Smooth muscle cell (in vitro differentiated cells): ENCODE results near the gene FOXK2. TPM values are rescaled to one million over a fixed set of nuclear protein-coding genes. Genes with fewer than 3 reads are reported as not detected.

Experiments used
- DNase-seq: peaks from one replicate; lab custom pipeline; 2025; ENCODE audit not compliant: unreplicated experiment; lab: John Stamatoyannopoulos, UW
- H2AFZ ChIP-seq: fragments of 200-600 bp; sonication (generic); 2 replicates; pipeline ENCODE4 v1.6.0; 2016; ENCODE audit warnings: antibody characterized with exemption, low read depth, mild to moderate bottlenecking
- H3F3A ChIP-seq: fragments of 200-600 bp; sonication (generic); 2 replicates; pipeline ENCODE4 v1.6.0; 2017; ENCODE audit warnings: antibody characterized with exemption, low read depth
- H3K27ac ChIP-seq: fragments of 200-600 bp; sonication (generic); 2 replicates; pipeline ENCODE4 v1.5.1; 2016; ENCODE audit warnings: low read depth, mild to moderate bottlenecking
- H3K27me3 ChIP-seq: fragments of 200-600 bp; sonication (generic); 2 replicates; pipeline ENCODE4 v1.6.1; 2016; ENCODE audit warnings: low read depth, mild to moderate bottlenecking
- H3K36me3 ChIP-seq: fragments of 200-600 bp; sonication (generic); 2 replicates; pipeline ENCODE4 v1.5.1; 2016; ENCODE audit warnings: low read depth
- H3K4me1 ChIP-seq: fragments of 200-600 bp; sonication (generic); 2 replicates; pipeline ENCODE4 v1.5.1; 2016; ENCODE audit warnings: low read depth
- H3K4me2 ChIP-seq: fragments of 200-600 bp; sonication (generic); 2 replicates; pipeline ENCODE4 v1.6.0; 2016; ENCODE audit warnings: mild to moderate bottlenecking
- H3K4me3 ChIP-seq: fragments of 200-600 bp; sonication (generic); 2 replicates; pipeline ENCODE4 v1.5.1; 2016; ENCODE audit warnings: mild to moderate bottlenecking
- H3K79me2 ChIP-seq: fragments of 200-600 bp; sonication (generic); 2 replicates; pipeline ENCODE4 v1.6.0; 2016; ENCODE audit warnings: low read depth, mild to moderate bottlenecking
- H3K9ac ChIP-seq: fragments of 200-600 bp; sonication (generic); 2 replicates; pipeline ENCODE4 v1.6.0; 2016; ENCODE audit warnings: low read depth
- H3K9me3 ChIP-seq: fragments of 200-600 bp; sonication (generic); replicated peaks from 2 replicates; pipeline ENCODE4 v1.5.1; 2016; ENCODE audit warnings: low read depth
- H4K20me1 ChIP-seq: fragments of 200-600 bp; sonication (generic); 2 replicates; pipeline ENCODE4 v1.6.0; 2016; ENCODE audit warnings: low read depth
- CTCF ChIP-seq: fragments of 200-600 bp; sonication (generic); IDR thresholded peaks from 2 replicates; pipeline ENCODE4 v1.5.1; 2017; ENCODE audit warnings: borderline replicate concordance, mild to moderate bottlenecking, antibody characterized with exemption; ENCODE audit not compliant: insufficient read depth, poor library complexity, severe bottlenecking
- WGBS: methylation state at CpG from one replicate; pipeline ENCODE4 v1.1.7; 2016; ENCODE audit warnings: low lambda C conversion rate; 5-methylcytosine and 5-hydroxymethylcytosine counted together
- polyA plus RNA-seq: library from polyadenylated mRNA; unstranded; fragments of >200 nt; fragmentation: Nextera tagmentation; extraction: Ambion mirVana; gene quantifications from 2 replicates; pipeline ENCODE4 v1.2.1, GENCODE V29; 2016
- total RNA-seq: library from RNA; depleted of rRNA; stranded (reverse); fragments of >200 nt; gene quantifications from 2 replicates; pipeline ENCODE4 v1.2.3, GENCODE V29; 2014

Gene FOXK2
- total and polyA plus RNA-seq, 2 experiments from 2014 or later = 25.9 to 27.1 TPM

- Histone ChIP-seq H3K4me3 (peak overlapping the region; percentile 5), H3F3A (peaks cover 5% of the 10 kb centered on the region), H3K27ac (peak overlapping the region; percentile 90), H3K9me3 (no peaks in the 10 kb centered on the region), H3K4me1 (no peaks in the 10 kb centered on the region), H2AFZ (no peak overlapping the region), H3K79me2 (peaks cover 93% of the 10 kb centered on the region), H4K20me1 (peaks cover 96% of the 10 kb centered on the region), H3K9ac (peak overlapping the region; percentile 83), H3K27me3 (no peaks in the 10 kb centered on the region), H3K36me3 (no peaks in the 10 kb centered on the region), H3K4me2 (peak overlapping the region; percentile 30)
- no peak for DNase-seq
- 81% methylated on average over 16 of the region's 16 CpGs for WGBS
- no peak for TF ChIP-seq CTCF
Measured at GRCh38 chr17:82636626-82637598, 117.4 kb downstream of the FOXK2 start.

- 77% methylated on average over 3 of the region's 5 CpGs for WGBS
- Histone ChIP-seq H3K79me2 (peaks cover 95% of the 10 kb centered on the region), H3F3A (peaks cover 5% of the 10 kb centered on the region), H4K20me1 (peaks cover 96% of the 10 kb centered on the region), H3K9ac (no peak overlapping the region), H2AFZ (no peak overlapping the region), H3K27me3 (no peaks in the 10 kb centered on the region), H3K4me1 (no peaks in the 10 kb centered on the region), H3K36me3 (no peaks in the 10 kb centered on the region), H3K27ac (peak overlapping the region; percentile 59), H3K4me2 (no peak overlapping the region), H3K4me3 (no peak overlapping the region), H3K9me3 (no peaks in the 10 kb centered on the region)
- no peak for TF ChIP-seq CTCF
- DNase-seq = no peak
Measured at GRCh38 chr17:82638183-82638773, 118.7 kb downstream of the FOXK2 start.

DNA sequence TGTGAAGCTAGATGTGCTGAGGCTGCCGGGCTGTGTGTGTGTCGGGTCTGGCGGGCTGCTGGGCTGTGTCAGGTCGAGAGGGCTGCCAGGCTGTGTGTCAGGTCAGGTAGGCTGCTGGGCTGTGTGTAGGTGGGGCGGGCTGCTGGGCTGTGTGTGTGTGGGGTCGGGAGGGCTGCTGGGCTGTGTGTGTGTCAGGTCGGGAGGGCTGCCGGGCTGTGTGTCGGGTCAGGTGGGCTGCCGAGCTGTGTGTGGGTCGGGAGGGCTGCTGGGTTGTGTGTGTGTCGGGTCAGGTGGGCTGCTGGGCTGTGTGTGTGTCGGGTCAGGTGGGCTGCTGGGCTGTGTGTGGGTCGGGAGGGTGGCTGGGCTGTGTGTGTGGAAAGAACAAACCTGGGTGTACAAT, 120.1 kb downstream of the FOXK2 start:
- no peak for TF ChIP-seq CTCF
- peaks cover 5% of the 10 kb centered on the region for H3F3A ChIP-seq
- DNase-seq = no peak

More for the DNA sequence above, 120.1 kb downstream of the FOXK2 start:
- H3K27ac ChIP-seq = no peak overlapping the region
- peaks cover 98% of the 10 kb centered on the region for H3K79me2 ChIP-seq
- H3K9ac ChIP-seq = no peak overlapping the region
- no peak overlapping the region for H3K4me2 ChIP-seq
- H2AFZ ChIP-seq = no peak overlapping the region
- no peak overlapping the region for H3K4me3 ChIP-seq
- H3K36me3 ChIP-seq = no peaks in the 10 kb centered on the region
- no peaks in the 10 kb centered on the region for H3K27me3 ChIP-seq
- no peaks in the 10 kb centered on the region for H3K4me1 ChIP-seq
- WGBS = 95% methylated on average over 11 of the region's 14 CpGs
- H4K20me1 ChIP-seq = peaks cover 98% of the 10 kb centered on the region
- H3K9me3 ChIP-seq = no peaks in the 10 kb centered on the region
